LNCaP clone FGC (cell line): Measurements from ENCODE around the gene BCL11B.

ENCODE experiments used
- DNase-seq: peaks from one replicate; pipeline ENCODE4 v3.0.0-alpha.2; 2011; ENCODE audit warnings: low read depth
- H3K4me3 ChIP-seq: 2 replicates; pipeline ENCODE4 v1.5.1; 2011; ENCODE audit warnings: mild to moderate bottlenecking, low read depth, low read length, control low read depth
- TF ChIP-seq, protein P1 (sequence below): IDR thresholded peaks from 2 replicates; pipeline ENCODE4 v1.5.1; 2012; ENCODE audit warnings: mild to moderate bottlenecking; ENCODE audit not compliant: control insufficient read depth, insufficient read depth; ENCODE audit errors: extremely low read depth

BCL11B gene

DNA sequence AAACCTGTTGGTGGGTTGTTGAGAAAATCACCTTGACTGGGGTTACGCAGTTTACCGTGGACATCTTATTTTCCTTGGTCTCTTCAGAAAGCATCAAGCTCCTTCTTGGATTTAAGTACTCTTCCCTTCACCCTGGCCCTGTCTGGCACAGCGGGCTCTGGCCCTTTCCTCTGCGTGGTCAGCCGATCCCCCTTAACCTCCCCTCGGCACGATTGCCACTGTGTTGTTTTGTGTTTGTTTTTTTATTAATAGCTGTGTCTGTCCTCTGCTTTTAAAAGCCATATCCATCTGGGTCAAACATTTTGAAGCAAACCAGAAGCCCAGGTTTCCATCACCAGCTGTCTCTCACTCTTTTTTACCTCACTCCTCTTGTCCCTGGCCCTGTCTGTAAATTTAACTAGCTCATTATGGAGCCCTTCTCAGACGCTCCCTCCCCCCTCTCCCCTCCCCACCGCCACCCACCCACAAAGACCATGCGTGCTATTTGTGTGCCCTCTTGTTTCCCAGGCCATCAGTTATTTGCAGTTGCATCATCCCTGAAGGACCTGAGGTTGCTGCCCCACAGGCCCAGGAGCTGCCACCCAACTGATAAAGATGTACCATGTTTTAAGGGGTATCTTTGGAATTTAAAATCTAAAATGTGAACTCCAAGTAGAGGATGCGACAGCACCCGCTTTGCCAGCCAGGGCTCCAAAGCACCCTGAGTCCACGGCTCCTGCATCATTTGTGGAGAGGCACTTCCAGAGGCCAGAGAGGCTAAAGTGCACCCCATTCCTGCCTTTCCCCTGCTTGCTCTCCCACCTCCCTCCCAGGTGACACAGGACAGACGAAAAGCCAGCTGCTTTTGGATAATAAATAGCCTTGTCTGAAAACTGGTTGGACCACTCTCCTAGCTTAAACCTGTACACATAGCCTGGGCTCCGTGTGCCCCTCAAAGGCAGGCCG is 3.9 kb downstream of the BCL11B start:
- no peak overlapping the region for H3K4me3 ChIP-seq
- TF ChIP-seq, protein P1, sequence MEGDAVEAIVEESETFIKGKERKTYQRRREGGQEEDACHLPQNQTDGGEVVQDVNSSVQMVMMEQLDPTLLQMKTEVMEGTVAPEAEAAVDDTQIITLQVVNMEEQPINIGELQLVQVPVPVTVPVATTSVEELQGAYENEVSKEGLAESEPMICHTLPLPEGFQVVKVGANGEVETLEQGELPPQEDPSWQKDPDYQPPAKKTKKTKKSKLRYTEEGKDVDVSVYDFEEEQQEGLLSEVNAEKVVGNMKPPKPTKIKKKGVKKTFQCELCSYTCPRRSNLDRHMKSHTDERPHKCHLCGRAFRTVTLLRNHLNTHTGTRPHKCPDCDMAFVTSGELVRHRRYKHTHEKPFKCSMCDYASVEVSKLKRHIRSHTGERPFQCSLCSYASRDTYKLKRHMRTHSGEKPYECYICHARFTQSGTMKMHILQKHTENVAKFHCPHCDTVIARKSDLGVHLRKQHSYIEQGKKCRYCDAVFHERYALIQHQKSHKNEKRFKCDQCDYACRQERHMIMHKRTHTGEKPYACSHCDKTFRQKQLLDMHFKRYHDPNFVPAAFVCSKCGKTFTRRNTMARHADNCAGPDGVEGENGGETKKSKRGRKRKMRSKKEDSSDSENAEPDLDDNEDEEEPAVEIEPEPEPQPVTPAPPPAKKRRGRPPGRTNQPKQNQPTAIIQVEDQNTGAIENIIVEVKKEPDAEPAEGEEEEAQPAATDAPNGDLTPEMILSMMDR: no peak
- DNase-seq: no peak

DNA sequence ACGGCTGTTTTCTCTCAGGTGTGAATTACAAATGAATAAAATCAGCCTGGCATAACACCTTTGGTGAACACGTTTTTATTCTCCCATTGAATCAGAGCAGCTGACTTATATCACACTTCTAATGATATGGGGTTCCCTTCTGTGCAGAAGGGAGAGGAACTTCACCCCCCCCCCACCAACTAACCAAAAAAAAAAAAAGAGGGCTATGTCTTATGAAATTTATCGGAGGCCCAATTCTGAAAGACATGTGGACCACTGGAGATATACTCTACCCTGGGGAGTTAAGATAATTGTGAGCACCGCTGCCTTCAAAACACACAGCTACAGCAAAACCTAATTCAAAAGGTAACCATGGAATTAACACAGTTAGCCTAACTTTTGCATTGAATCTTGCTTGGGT is 4.6 kb downstream of the BCL11B start:
- no peak overlapping the region for H3K4me3 ChIP-seq

DNA sequence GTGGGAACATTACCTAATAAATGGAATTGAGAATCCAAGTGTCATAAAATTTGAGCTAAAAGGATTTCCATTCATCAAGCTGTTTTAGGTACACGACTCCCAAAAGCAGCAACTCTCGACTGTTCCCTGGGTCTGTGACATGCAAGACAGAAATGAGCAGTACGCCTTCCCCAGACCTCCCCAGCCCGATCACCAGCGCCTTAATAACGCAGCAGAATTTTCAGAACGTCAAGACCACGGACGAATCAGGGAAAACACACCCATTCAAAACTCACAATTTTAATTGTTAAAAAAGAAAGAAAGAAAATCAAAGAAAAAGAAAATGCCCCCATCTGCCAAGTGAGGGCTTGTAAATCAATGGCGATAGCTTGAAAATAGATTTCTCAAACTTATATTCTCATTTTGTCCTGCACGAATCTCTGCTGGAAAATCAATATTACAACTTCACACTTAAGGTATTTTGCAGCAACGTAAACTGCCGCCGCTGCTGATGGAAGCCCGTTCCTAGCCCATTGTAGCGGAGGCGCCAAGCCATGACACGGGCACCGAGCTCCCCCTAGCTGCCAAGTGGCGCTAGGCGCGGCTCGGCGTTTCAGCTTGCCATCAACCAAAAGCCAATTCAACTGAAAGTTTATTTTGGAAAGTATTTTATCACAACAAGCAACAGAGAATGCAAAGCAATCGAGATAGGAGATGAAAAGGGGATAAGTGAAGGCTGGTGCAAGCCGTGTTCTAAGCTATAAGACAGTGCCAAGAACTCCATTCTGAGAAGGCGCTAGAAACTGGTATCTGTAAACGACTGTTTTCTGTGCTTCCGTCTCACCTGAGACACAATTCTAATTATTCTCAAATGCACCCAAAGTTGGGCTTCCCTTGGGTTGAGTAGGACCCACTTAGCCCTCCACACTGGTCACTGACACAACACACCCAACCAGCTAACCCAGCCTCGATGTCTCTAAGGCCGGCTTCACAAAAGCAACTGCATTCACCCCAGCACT is 5.5 kb downstream of the BCL11B start:
- no peak overlapping the region for H3K4me3 ChIP-seq
- no peak for DNase-seq
- TF ChIP-seq, protein P1: peak; percentile 99

More for the DNA sequence above, 4.6 kb downstream of the BCL11B start:
- TF ChIP-seq, protein P1: no peak
- no peak for DNase-seq

DNA sequence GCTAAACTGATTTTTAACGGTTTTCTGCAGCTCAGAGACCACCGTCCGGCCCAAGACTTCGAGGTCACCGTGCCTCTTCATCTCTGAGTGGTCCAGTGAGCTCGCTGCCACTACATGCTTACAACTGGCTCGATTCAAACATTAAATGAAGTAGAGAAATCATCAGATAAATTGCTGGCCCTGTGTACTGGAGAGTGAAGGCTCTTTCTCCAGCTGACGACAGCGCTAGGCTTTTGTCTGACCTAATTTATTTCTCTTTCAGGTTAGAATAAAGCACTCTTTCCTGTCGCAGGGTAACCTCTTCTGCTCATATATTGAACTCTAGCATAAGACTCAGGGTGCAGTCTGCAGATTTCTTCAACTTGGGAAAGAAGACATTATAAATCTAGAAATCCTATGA is 6.4 kb downstream of the BCL11B start:
- TF ChIP-seq, protein P1: no peak
- DNase-seq: no peak
- no peak overlapping the region for H3K4me3 ChIP-seq

DNA sequence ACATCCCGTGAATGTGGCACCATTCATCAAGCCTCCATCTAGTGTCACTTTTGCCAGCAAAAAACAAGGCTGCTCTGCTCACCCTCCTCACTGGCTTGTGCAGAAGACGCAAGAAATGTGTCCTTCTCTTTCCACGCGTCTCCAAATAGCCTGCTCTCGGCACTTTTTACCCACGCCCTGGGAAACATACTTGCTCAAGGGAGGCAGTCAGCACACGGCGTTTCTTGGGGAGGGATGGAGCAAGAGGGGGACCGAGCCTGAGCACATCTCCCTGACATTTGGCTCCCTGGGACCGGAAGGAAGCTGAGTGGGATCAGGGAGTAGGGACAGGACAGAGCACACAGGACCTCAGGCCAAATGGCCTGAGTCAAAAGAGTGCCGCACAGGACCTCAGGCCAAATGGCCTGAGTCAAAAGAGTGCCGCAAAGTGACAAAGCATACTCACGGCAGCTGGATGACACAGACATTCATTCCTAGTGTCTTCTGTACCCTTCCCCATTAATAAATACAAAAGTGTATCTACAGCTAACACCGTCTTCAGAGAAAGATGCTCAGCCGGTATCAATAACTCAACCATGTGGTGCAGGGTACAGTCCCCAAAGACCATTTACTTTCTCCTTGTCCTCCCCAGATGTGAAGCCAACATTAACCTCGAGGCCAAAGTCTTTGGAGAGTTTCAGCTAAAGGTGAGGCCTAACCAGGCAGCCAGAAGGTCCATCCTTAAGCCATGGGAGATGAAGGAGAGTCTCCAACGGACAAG is 7.1 kb downstream of the BCL11B start:
- TF ChIP-seq, protein P1: no peak
- no peak overlapping the region for H3K4me3 ChIP-seq
- no peak for DNase-seq

DNA sequence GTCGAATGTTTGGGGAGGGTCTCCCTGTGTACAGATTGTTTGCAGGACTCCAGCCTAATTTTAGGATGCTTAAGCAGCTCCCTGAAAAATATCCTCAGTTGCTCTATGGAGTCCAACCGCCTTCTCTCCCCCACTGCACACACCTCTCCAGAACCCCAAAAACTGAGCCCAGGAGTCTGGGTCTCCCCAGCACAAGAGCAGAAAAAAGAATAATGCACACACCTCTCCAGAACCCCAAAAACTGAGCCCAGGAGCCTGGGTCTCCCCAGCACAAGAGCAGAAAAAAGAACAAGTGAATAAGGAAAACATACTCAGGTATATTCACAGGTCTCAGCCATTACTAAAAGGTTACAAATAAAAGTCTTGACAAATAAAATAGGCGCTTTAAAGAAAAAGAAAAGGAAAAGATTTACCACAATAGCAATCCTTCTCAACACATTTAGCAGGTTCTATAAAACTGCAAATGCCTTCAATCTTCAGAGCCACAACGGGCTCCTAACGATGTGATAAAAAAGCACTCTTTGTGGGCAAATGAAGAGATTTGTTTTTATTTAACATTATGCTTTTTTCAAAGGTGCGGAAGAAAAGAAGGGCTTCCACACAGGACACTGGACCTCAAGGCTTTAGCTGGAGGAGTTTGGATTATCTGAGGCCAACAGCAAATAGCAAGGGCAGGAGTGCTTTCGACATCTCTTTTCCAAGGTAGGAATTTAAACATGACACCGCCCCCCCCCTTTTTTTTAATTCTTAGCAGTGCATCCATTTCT is 8.2 kb downstream of the BCL11B start:
- TF ChIP-seq, protein P1: no peak
- H3K4me3 ChIP-seq: no peak overlapping the region
- DNase-seq: no peak
